ENCODE results near the gene UNC119.

UNC119 gene

DNA sequence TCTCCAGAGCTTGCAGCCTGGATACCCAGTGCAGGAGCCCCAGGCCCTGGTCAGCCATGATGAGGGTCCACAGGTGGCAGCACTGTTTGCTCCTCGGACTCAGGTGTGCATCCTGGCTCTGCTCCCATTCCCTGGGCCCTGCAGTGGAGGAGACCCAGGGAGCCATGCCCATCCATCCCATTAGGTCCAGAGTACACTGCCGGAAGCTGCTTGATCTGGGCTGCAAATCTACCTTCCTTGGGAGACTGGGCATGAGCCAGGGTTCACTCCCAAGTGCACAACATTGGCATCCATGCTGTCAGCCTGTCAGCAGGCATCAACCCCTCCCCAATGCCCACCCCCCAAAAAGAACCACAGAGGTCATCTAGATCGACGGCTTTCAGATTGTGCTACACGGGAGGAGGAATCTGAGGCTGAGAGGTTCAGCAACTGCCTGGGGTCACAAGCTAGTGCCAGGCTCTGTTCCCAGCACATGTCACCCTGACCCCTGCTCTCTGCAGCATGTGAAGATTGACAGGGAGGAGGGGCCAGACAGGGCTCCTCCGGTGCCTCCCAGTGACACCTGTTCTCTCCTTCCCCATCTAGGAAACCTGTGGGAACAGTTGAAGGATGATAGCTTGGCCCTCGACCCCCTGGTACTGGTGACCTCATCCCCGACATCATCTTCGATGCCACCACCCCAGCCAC lies 15.7 kb downstream of the UNC119 start:
- H3K36me3 Mint-ChIP-seq (ENCODE audit: low read depth), result no peaks in the 10 kb centered on the region
- H3K9me3 Mint-ChIP-seq, result no peaks in the 10 kb centered on the region
- H3K27me3 Mint-ChIP-seq (ENCODE audit: low read depth, poor library complexity), result peaks cover 3% of the 10 kb centered on the region
- no peak for DNase-seq
- H3K4me1 Mint-ChIP-seq, result peaks cover 47% of the 10 kb centered on the region
- no peak overlapping the region for H3K4me3 Mint-ChIP-seq
- no peak overlapping the region for H3K27ac Mint-ChIP-seq
- TF ChIP-seq, protein P1, sequence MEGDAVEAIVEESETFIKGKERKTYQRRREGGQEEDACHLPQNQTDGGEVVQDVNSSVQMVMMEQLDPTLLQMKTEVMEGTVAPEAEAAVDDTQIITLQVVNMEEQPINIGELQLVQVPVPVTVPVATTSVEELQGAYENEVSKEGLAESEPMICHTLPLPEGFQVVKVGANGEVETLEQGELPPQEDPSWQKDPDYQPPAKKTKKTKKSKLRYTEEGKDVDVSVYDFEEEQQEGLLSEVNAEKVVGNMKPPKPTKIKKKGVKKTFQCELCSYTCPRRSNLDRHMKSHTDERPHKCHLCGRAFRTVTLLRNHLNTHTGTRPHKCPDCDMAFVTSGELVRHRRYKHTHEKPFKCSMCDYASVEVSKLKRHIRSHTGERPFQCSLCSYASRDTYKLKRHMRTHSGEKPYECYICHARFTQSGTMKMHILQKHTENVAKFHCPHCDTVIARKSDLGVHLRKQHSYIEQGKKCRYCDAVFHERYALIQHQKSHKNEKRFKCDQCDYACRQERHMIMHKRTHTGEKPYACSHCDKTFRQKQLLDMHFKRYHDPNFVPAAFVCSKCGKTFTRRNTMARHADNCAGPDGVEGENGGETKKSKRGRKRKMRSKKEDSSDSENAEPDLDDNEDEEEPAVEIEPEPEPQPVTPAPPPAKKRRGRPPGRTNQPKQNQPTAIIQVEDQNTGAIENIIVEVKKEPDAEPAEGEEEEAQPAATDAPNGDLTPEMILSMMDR (IDR thresholded peaks at IDR 0.05), result no peak

DNA sequence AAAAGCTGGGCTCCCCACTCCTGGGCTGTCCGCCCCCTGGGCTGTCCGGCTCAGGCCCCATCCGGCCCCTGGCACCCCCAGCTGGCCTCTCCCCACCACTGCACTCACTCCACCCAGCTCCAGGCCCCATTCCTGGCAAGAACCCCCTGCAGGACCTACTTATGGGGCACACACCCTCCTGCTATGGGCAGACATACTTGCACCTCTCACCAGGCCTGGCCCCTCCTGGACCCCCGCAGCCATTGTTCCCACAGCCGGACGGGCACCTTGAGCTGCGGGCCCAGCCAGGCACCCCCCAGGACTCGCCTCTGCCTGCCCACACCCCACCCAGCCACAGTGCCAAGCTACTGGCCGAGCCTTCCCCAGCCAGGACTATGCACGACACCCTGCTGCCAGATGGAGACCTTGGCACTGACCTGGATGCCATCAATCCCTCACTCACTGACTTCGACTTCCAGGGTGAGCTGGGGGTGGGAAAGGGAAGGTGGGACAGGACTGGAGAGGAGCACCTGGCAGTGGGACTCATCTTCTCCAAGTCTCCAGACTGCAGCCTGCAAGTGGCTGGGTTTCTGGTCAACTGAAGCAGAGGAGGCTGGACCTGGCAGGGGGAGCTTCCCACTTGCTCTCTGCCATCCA lies 17.6 kb downstream of the UNC119 start:
- H3K9me3 Mint-ChIP-seq, result no peaks in the 10 kb centered on the region
- TF ChIP-seq, protein P1 (IDR thresholded peaks at IDR 0.05), result no peak
- peaks cover 3% of the 10 kb centered on the region for H3K27me3 Mint-ChIP-seq (ENCODE audit: low read depth, poor library complexity)
- H3K4me1 Mint-ChIP-seq, result peaks cover 62% of the 10 kb centered on the region
- no peaks in the 10 kb centered on the region for H3K36me3 Mint-ChIP-seq (ENCODE audit: low read depth)
- no peak for DNase-seq
- no peak overlapping the region for H3K27ac Mint-ChIP-seq
- no peak overlapping the region for H3K4me3 Mint-ChIP-seq

DNA sequence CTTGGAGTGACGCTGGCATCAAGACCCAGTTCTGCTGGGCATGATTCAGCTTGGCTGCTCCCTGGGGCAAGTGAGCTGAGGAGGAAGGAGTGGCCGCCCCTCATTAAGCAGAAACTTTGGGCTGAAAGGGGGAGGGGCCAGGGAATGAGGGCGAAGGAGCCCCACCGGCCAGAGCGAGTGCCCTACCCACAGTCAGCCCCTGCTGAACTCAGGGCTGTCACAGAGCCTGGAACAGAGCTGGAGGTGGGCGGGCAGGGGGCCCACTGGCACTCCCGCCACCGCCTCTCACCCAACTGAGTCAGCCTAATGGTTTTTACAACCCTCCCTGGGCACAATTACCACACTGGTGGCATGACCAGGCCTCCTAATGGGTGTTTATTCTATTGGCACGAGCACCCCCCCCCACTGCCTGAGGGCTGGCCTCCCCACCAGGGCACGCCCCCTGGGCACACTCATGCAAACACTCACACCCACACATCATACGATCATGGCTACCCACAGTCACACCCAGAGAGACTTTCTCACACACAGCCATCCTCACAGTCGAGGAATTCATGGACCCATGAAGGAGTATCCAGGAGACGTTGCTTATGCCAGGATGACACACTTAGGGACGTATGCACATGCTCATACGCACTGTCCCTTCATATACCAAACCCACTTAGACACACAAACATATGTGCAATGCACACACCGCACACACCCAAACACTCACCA lies 19.2 kb downstream of the UNC119 start:
- peak overlapping the region; percentile 85 for H3K27ac Mint-ChIP-seq
- H3K9me3 Mint-ChIP-seq, result no peaks in the 10 kb centered on the region
- H3K36me3 Mint-ChIP-seq (ENCODE audit: low read depth), result no peaks in the 10 kb centered on the region
- H3K27me3 Mint-ChIP-seq (ENCODE audit: low read depth, poor library complexity), result peaks cover 10% of the 10 kb centered on the region
- H3K4me3 Mint-ChIP-seq, result no peak overlapping the region
- TF ChIP-seq, protein P1 (IDR thresholded peaks at IDR 0.05), result no peak
- H3K4me1 Mint-ChIP-seq, result peaks cover 76% of the 10 kb centered on the region
- DNase-seq, result no peak

DNA sequence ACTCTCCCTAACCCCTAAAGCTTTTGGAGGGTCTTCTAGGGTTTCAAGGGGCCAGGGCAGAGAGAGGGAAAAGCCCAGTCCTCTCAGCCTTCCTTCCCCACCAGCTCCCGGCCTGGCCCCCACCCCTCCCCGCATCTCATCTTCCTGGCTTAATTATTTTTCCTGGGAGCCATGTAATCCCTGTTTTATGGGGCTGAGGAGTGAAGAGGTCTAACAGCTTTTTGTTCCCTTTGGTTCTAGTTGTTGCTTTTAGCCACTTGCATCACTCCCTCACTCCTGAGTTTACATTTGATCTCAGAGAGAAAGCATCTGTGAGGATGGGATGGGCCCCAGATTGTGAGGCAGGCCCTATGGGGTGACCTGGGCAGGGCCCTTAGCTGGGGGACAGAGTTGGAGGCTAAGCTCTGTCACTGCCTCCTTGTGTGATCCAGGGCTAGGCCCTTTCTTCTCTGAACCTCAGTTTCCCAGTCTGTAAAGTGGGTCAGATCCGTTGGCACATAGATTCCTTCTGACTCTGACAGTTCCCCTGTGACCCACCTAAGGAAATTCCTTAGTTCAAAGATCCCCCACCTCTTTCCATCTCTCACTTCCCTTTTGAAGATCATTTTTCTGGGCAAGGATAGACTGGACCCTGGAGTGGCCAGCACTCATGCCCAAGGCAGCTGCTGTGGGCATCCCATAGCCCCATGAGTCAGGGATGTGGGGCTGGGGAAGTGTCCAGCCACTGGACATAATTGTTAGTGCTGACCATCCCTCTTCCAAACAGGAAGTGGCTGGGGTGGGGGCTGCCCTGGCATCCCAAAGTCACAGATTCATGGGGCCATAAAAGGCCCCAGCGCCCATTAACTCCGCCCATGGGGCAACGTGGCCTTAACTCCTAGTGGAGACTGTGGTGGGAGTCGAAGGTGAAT lies 20.1 kb downstream of the UNC119 start:
- peaks cover 12% of the 10 kb centered on the region for H3K27me3 Mint-ChIP-seq (ENCODE audit: low read depth, poor library complexity)
- H3K36me3 Mint-ChIP-seq (ENCODE audit: low read depth), result no peaks in the 10 kb centered on the region
- no peaks in the 10 kb centered on the region for H3K9me3 Mint-ChIP-seq
- peaks cover 76% of the 10 kb centered on the region for H3K4me1 Mint-ChIP-seq
- DNase-seq, result no peak
- TF ChIP-seq, protein P1 (IDR thresholded peaks at IDR 0.05), result no peak
- peak overlapping the region; percentile 55 for H3K4me3 Mint-ChIP-seq
- H3K27ac Mint-ChIP-seq, result peak overlapping the region; percentile 96

DNA sequence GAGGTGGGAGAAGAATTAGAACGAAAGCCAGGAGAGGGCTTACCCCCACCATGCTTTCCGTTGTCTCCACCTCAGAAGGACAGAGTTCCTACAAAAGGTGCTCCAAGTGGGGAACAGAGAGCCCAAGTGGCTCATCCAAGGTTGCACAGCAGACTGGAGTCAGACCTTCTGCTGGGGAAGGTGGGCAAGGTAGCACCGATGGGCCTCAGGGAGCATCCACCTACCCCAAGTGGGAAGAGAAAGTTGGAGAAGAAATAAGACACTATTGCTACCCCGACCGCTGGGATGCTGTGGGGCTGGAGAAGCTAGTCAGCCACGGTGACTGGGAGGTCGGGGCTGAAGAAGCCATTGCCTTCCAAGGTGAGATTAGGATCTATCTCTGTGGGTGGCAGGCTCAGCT lies 21.5 kb downstream of the UNC119 start:
- Mint-ChIP-seq H3K36me3 (ENCODE audit: low read depth) (no peaks in the 10 kb centered on the region), H3K9me3 (no peaks in the 10 kb centered on the region), H3K4me1 (peaks cover 87% of the 10 kb centered on the region), H3K27ac (no peak overlapping the region), H3K27me3 (ENCODE audit: low read depth, poor library complexity) (peaks cover 8% of the 10 kb centered on the region), H3K4me3 (no peak overlapping the region)
- no peak for DNase-seq
- TF ChIP-seq, protein P1 (IDR thresholded peaks at IDR 0.05), result no peak

Measured in nephron progenitor cell (in vitro differentiated cells).